Measurements from ENCODE around the gene NDUFS2. TPM values are rescaled to one million over a fixed set of nuclear protein-coding genes. Genes with fewer than 3 reads are reported as not detected.
A peak's percentile ranks its signal among the peaks of the same experiment; 100 is the strongest.

NDUFS2 gene
- total RNA-seq, 3 donors from 2014 or later = 102 to 129 (median 116) TPM

DNA sequence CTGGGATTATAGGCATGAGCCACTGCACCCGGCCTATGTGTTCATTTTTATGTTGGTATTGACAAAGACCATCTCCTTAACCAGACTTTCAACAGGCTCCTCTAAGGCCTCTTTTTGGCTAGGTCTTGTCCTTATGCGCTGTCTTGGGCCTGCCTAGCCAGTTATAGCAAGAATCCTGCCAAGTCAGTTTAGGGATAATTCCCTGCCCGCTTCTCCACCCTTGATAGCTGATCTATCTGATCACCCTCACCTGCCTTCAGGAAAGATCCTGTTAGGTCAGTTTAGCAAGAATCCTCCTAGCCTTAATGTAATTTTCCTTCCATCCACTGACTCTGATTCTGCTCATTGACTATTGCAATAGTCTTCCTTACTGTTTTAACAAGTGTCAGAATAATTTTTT is 22.5 kb upstream of the NDUFS2 start:
- intact Hi-C loops (cut with DNase I; ENCODE audit: low total_unique reads) = no loop called here
- H3K4me3 ChIP-seq = no peak overlapping the region

DNA sequence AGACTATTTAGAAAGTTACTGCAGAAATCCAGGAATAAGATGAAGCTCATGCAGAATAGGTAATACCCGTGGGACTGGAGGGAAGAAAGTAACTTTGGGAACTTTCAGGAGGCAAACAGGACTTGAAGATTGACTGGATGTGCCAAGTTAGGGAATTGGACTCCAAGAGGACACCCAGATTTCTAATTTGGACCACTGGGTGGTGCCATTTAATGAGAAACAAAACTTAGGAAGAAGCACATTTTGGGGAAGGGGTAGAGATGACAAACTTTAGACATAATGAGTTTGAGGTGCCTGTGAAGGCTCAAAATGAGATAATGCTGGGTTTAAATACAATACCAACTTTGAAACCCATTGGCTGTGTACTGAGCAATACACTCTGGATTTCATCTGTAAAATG is 21.5 kb upstream of the NDUFS2 start:
- H3K36me3 ChIP-seq = no peaks in the 10 kb centered on the region
- H3K4me3 ChIP-seq = no peak overlapping the region
- no peak overlapping the region for H3K27ac ChIP-seq
- TF ChIP-seq POLR2AphosphoS5 (IDR thresholded peaks at IDR 0.05) = no peak
- TF ChIP-seq, protein P1, sequence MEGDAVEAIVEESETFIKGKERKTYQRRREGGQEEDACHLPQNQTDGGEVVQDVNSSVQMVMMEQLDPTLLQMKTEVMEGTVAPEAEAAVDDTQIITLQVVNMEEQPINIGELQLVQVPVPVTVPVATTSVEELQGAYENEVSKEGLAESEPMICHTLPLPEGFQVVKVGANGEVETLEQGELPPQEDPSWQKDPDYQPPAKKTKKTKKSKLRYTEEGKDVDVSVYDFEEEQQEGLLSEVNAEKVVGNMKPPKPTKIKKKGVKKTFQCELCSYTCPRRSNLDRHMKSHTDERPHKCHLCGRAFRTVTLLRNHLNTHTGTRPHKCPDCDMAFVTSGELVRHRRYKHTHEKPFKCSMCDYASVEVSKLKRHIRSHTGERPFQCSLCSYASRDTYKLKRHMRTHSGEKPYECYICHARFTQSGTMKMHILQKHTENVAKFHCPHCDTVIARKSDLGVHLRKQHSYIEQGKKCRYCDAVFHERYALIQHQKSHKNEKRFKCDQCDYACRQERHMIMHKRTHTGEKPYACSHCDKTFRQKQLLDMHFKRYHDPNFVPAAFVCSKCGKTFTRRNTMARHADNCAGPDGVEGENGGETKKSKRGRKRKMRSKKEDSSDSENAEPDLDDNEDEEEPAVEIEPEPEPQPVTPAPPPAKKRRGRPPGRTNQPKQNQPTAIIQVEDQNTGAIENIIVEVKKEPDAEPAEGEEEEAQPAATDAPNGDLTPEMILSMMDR (IDR thresholded peaks at IDR 0.05) = no peak
- no peak for TF ChIP-seq POLR2A (IDR thresholded peaks at IDR 0.05)
- DNase-seq (ENCODE audit: low spot score in 2 of 2) = no peak
- H3K9me3 ChIP-seq = no peaks in the 10 kb centered on the region
- H3K27me3 ChIP-seq = no peaks in the 10 kb centered on the region
- H3K4me1 ChIP-seq = no peaks in the 10 kb centered on the region
- intact Hi-C loops (cut with DNase I; ENCODE audit: low total_unique reads) = no loop called here

More for the DNA sequence above, 22.5 kb upstream of the NDUFS2 start:
- TF ChIP-seq, protein P1 (IDR thresholded peaks at IDR 0.05) = no peak
- TF ChIP-seq POLR2AphosphoS5 (IDR thresholded peaks at IDR 0.05) (no peak), POLR2A (IDR thresholded peaks at IDR 0.05) (no peak)
- Histone ChIP-seq H3K27me3 (no peaks in the 10 kb centered on the region), H3K36me3 (no peaks in the 10 kb centered on the region), H3K27ac (no peak overlapping the region), H3K4me1 (no peaks in the 10 kb centered on the region), H3K9me3 (no peaks in the 10 kb centered on the region)
- no peak for DNase-seq (ENCODE audit: low spot score in 2 of 2)

GRCh38 chr1:161182214-161182613 is 20.0 kb upstream of the NDUFS2 start:
- TF ChIP-seq POLR2A (IDR thresholded peaks at IDR 0.05) (no peak), POLR2AphosphoS5 (IDR thresholded peaks at IDR 0.05) (no peak)
- TF ChIP-seq, protein P1 (IDR thresholded peaks at IDR 0.05) = no peak
- no peak for DNase-seq (ENCODE audit: low spot score in 2 of 2)
- Histone ChIP-seq H3K9me3 (no peaks in the 10 kb centered on the region), H3K27me3 (no peaks in the 10 kb centered on the region), H3K4me1 (no peaks in the 10 kb centered on the region), H3K36me3 (no peaks in the 10 kb centered on the region), H3K4me3 (no peak overlapping the region), H3K27ac (no peak overlapping the region)
- intact Hi-C loops (cut with DNase I; ENCODE audit: low total_unique reads) = no loop called here

DNA sequence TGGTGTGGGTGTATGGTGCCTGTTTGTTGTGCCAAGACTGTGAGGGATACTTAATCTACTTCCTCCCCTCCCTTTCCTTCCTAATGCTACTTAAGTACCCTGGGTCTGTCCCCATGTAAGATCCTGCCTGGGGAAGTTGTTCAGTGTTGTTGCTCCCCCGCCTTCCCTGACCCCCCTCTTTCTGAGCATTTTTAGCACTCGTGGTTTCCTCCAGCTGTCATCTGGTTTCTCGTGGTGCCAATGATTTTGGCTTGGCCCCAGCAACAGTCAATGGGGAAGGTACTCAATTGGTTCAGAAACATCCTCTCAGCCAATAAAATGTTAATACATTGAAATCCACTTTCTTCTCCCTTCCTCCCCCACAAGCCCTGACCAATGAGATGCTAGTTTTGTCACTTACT is 16.9 kb upstream of the NDUFS2 start:
- H3K27me3 ChIP-seq = no peaks in the 10 kb centered on the region
- TF ChIP-seq, protein P1 (IDR thresholded peaks at IDR 0.05) = no peak
- TF ChIP-seq POLR2A (IDR thresholded peaks at IDR 0.05) (no peak), POLR2AphosphoS5 (IDR thresholded peaks at IDR 0.05) (peak in 1 of 3 donors; percentile 43)
- peak overlapping the region; percentile 64 to 78 for H3K27ac ChIP-seq
- no peaks in the 10 kb centered on the region for H3K36me3 ChIP-seq
- H3K9me3 ChIP-seq = no peaks in the 10 kb centered on the region
- no peak overlapping the region for H3K4me3 ChIP-seq
- no peaks in the 10 kb centered on the region for H3K4me1 ChIP-seq
- DNase-seq (ENCODE audit: low spot score in 2 of 2) = no peak
- intact Hi-C loops (cut with DNase I; ENCODE audit: low total_unique reads) = no loop called here

DNA sequence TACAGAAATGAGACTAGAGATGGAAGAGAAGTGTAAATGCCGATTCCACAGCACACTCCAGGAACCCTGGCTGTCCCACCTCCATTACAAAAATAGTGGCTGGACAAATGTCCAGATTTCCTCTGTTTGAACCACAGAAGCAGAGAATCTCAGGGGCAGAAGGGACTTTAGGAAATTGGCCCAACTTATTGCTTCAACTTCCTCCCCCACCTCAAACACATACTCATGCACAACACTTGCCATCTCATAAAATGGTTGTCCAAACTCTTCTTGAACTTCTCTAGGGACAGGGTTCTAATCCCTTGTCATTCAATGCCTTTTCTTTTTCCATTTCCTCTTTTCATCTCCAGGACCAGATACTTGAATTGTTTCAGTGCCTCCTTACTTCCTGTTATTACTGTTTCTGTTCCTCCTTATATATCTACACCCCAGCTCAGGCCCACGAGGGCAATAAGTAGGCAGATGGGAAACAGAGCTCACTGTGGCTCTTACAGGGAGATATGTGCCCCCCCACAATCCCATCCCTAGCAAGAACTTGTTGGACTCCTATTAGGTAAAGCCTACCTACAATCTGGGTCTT is 16.3 kb upstream of the NDUFS2 start:
- Histone ChIP-seq H3K4me1 (no peaks in the 10 kb centered on the region), H3K36me3 (no peaks in the 10 kb centered on the region), H3K27me3 (no peaks in the 10 kb centered on the region), H3K27ac (peak overlapping the region; percentile 64 to 78), H3K9me3 (no peaks in the 10 kb centered on the region), H3K4me3 (no peak overlapping the region)
- TF ChIP-seq POLR2A (IDR thresholded peaks at IDR 0.05) = no peak
- DNase-seq (ENCODE audit: low spot score in 2 of 2) = no peak
- intact Hi-C loops (cut with DNase I; ENCODE audit: low total_unique reads) = no loop called here

GRCh38 chr1:161187311-161187710 is 14.9 kb upstream of the NDUFS2 start:
- Histone ChIP-seq H3K36me3 (no peaks in the 10 kb centered on the region), H3K27me3 (no peaks in the 10 kb centered on the region), H3K27ac (peak overlapping the region; percentile 64 to 78), H3K4me1 (no peaks in the 10 kb centered on the region), H3K4me3 (no peak overlapping the region), H3K9me3 (no peaks in the 10 kb centered on the region)
- intact Hi-C loops (cut with DNase I; ENCODE audit: low total_unique reads) = no loop called here
- no peak for DNase-seq (ENCODE audit: low spot score in 2 of 2)
- TF ChIP-seq, protein P1 (IDR thresholded peaks at IDR 0.05) = no peak

All from breast epithelium (tissue), 4 donors.